Lower leg skin (tissue), 3 donors: Measurements from ENCODE around the gene ATAD3C.

ENCODE experiments used
- POLR2A ChIP-seq, 2 donors: fragments of 450-650 bp; IDR thresholded peaks; one replicate each; pipeline ENCODE4 v1.6.1; 2016 to 2017; ENCODE audit warnings: antibody characterized with exemption in 2 of 2, mild to moderate bottlenecking in 1 of 2, moderate library complexity in 1 of 2
- TF ChIP-seq, protein P1 (sequence below), 3 donors: fragments of 450-650 bp; IDR thresholded peaks; one replicate each; pipeline ENCODE4 v1.5.1; 2016; ENCODE audit warnings: antibody characterized with exemption in 3 of 3, mild to moderate bottlenecking in 3 of 3, moderate library complexity in 2 of 3

DNA sequence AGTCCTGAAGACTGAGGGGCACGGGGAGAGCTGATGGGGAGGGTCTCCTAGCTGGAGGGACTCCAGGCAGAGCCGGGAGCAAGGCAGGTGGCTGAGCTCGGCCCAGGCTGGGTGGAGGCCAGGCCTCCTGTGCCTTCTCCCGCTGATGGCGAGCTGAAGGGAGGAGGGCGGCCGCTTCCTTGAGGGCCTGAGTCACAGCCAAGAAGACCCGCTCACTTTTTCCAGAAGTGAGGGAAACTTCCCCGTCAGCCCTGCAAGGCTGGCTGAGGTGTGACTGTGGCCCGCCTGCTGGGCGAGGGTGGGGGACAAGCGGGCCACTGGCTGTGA is 15.7 kb upstream of the ATAD3C start:
- TF ChIP-seq, protein P1, sequence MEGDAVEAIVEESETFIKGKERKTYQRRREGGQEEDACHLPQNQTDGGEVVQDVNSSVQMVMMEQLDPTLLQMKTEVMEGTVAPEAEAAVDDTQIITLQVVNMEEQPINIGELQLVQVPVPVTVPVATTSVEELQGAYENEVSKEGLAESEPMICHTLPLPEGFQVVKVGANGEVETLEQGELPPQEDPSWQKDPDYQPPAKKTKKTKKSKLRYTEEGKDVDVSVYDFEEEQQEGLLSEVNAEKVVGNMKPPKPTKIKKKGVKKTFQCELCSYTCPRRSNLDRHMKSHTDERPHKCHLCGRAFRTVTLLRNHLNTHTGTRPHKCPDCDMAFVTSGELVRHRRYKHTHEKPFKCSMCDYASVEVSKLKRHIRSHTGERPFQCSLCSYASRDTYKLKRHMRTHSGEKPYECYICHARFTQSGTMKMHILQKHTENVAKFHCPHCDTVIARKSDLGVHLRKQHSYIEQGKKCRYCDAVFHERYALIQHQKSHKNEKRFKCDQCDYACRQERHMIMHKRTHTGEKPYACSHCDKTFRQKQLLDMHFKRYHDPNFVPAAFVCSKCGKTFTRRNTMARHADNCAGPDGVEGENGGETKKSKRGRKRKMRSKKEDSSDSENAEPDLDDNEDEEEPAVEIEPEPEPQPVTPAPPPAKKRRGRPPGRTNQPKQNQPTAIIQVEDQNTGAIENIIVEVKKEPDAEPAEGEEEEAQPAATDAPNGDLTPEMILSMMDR (IDR thresholded peaks at IDR 0.05) = no peak
- no peak for TF ChIP-seq POLR2A (IDR thresholded peaks at IDR 0.05)
